GM12891 (cell line): Measurements from ENCODE around the gene TAF4.

ENCODE experiments used
- PAX5 ChIP-seq: IDR thresholded peaks from 2 replicates; pipeline ENCODE4 v1.6.1; 2011; ENCODE audit warnings: low read length, moderate library complexity, mild to moderate bottlenecking; ENCODE audit not compliant: insufficient read depth, severe bottlenecking
- POLR2A ChIP-seq: IDR thresholded peaks from 2 replicates; pipeline ENCODE4 v1.6.1; 2011; ENCODE audit warnings: low read depth, low read length, control low read depth
- POLR2AphosphoS5 ChIP-seq: IDR thresholded peaks from 2 replicates; pipeline ENCODE4 v1.6.1; 2011; ENCODE audit warnings: low read depth, low read length, control low read depth
- POU2F2 ChIP-seq: IDR thresholded peaks from 2 replicates; pipeline ENCODE4 v1.6.1; 2011; ENCODE audit warnings: low read depth, mild to moderate bottlenecking, control low read depth, low read length, moderate library complexity
- SPI1 ChIP-seq: IDR thresholded peaks from 2 replicates; pipeline ENCODE4 v1.6.1; 2011; ENCODE audit warnings: low read depth, low read length, control low read depth
- TAF1 ChIP-seq: IDR thresholded peaks from 2 replicates; pipeline ENCODE4 v1.6.1; 2011; ENCODE audit warnings: low read depth, low read length, control low read depth

DNA sequence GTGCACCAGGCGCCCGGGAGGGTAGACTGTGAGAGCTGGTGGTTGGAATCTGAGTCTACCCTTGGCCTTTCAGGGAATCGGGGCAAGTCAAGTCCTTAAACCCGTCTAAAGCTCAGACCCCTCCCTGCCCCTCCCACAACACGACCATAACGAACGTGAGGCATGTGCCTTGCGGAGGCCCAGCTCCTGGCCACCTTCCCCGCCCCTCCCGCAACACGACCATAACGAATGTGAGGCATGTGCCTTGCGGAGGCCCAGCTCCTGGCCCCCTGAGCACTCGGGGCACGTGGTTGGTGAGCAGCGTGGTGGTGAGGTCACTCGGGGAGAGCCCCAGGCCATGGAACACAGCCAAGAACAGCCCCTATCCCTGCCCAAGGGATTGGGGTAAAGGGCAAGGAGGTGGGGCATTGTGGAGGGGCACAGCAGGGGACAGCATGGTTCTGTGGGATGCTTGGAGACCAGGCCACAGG is 132.2 kb downstream of the TAF4 start:
- TF ChIP-seq POU2F2 (no peak), POLR2AphosphoS5 (no peak), POLR2A (no peak), SPI1 (no peak), TAF1 (no peak), PAX5 (no peak)
